ENCODE data around the gene ZNF143. TPM values are rescaled to one million over a fixed set of nuclear protein-coding genes. Genes with fewer than 3 reads are reported as not detected.

ZNF143 gene
- total and polyA plus RNA-seq, 2 of the 13 experiments (the other 11 are each of a cell fraction or from before 2014, with no cell fraction given): 22.4 to 35.6 TPM

- no peak for TF ChIP-seq ZNF704 (CRISPR knock-in tag; IDR thresholded peaks at IDR 0.05; ENCODE audit: borderline replicate concordance)
- TF ChIP-seq SALL1 (CRISPR knock-in tag; IDR thresholded peaks at IDR 0.05): peak; percentile 66
- peak in 1 of 2 experiments; percentile 86; a peak in 2 of 4 replicates for TF ChIP-seq KLF16 (CRISPR knock-in tag; IDR thresholded peaks at IDR 0.05)
- peak; percentile 64; the same call in 1 of the 2 replicates for TF ChIP-seq ZNF800 (CRISPR knock-in tag; IDR thresholded peaks at IDR 0.05)
- no peak; the same call in 1 of the 2 replicates for TF ChIP-seq TFAP4 (IDR thresholded peaks at IDR 0.05; ENCODE audit: borderline replicate concordance, low read depth)
- TF ChIP-seq GLMP (CRISPR knock-in tag; IDR thresholded peaks at IDR 0.05; ENCODE audit: borderline replicate concordance): no peak
- TF ChIP-seq FOXK1 (CRISPR knock-in tag; IDR thresholded peaks at IDR 0.05; ENCODE audit: borderline replicate concordance, low read depth): peak; percentile 91
- peak in 1 of 2 experiments; percentile 23; a peak in 1 of 4 replicates for TF ChIP-seq ATF4 (CRISPR knock-in tag; IDR thresholded peaks at IDR 0.05)
- peak; percentile 50; the same call in 1 of the 2 replicates for TF ChIP-seq MEIS2 (CRISPR knock-in tag; IDR thresholded peaks at IDR 0.05)
- no peak for TF ChIP-seq SCMH1 (CRISPR knock-in tag; IDR thresholded peaks at IDR 0.05; ENCODE audit: borderline replicate concordance)
- no peak for TF ChIP-seq XRCC5 (optimal IDR thresholded peaks at IDR 0.05; ENCODE audit: low read length)
- TF ChIP-seq ZNF264 (CRISPR knock-in tag; IDR thresholded peaks at IDR 0.05): no peak
- TF ChIP-seq TERF1 (CRISPR knock-in tag; IDR thresholded peaks at IDR 0.05): no peak
- TF ChIP-seq ZNF614 (CRISPR knock-in tag; IDR thresholded peaks at IDR 0.05; ENCODE audit: borderline replicate concordance): peak; percentile 50; the same call in 1 of the 2 replicates
- peak; percentile 59; the same call in 1 of the 2 replicates for TF ChIP-seq RCOR2 (CRISPR knock-in tag; IDR thresholded peaks at IDR 0.05)
- no peak for TF ChIP-seq FOXO4 (CRISPR knock-in tag; conservative IDR thresholded peaks at IDR 0.05)
- peak; percentile 52; the same call in 1 of the 2 replicates for TF ChIP-seq CREM (IDR thresholded peaks at IDR 0.05)
- no peak for TF ChIP-seq CREM (CRISPR knock-in tag; IDR thresholded peaks at IDR 0.05)
- TF ChIP-seq DPF2 (CRISPR knock-in tag; IDR thresholded peaks at IDR 0.05; ENCODE audit: borderline replicate concordance, low read depth): peak; percentile 66; the same call in 1 of the 2 replicates
Observed at GRCh38 chr11:9565822-9566560, 105.2 kb downstream of the ZNF143 start (continued).
